ENCODE measurements around the gene POC5. TPM values are rescaled to one million over a fixed set of nuclear protein-coding genes. Genes with fewer than 3 reads are reported as not detected.
A peak's percentile ranks its signal among the peaks of the same experiment; 100 is the strongest.

The POC5 gene
- total RNA-seq, 4 donors from 2014 or later, result 11.4 to 39.9 (median 15.0) TPM

DNA sequence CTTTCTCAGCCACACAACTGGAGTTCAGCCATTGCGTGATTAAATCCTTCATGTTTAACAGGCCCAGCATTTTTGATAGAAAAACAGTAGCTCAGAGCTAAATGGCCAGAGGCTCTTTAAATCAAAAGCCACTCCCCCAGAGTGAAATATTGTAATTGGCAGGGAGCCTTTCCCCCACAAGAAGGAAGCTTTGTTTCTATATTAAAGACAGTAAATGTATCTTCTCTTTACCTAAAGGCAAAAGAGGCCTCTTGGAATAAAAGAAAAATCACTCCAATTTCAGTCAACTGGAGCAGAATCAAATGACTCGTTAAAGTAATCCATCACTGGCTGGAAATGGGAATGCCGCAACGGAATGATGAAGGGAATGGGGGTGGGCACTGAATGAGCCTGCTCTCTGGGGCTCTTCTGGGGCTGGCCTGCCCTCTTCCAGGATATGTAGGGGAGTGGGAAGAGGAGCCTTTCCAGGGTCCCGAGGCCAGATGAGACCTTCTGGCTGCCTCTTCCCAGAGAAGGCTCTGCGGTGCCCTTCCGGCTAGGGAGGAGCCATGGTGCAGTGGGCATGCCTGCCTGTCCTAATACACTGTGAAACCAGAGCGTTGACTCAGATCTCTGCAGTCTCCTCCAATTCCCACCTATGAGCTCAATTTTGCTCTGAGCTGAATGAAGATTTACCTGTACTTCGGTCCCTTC is 60.8 kb downstream of the POC5 start:
- TF ChIP-seq POLR2A (IDR thresholded peaks at IDR 0.05) (no peak), EP300 (IDR thresholded peaks at IDR 0.05) (no peak)
- TF ChIP-seq, protein P1, sequence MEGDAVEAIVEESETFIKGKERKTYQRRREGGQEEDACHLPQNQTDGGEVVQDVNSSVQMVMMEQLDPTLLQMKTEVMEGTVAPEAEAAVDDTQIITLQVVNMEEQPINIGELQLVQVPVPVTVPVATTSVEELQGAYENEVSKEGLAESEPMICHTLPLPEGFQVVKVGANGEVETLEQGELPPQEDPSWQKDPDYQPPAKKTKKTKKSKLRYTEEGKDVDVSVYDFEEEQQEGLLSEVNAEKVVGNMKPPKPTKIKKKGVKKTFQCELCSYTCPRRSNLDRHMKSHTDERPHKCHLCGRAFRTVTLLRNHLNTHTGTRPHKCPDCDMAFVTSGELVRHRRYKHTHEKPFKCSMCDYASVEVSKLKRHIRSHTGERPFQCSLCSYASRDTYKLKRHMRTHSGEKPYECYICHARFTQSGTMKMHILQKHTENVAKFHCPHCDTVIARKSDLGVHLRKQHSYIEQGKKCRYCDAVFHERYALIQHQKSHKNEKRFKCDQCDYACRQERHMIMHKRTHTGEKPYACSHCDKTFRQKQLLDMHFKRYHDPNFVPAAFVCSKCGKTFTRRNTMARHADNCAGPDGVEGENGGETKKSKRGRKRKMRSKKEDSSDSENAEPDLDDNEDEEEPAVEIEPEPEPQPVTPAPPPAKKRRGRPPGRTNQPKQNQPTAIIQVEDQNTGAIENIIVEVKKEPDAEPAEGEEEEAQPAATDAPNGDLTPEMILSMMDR (IDR thresholded peaks at IDR 0.05), result no peak
- Histone ChIP-seq H3K36me3 (no peaks in the 10 kb centered on the region), H3K27ac (peak overlapping the region in 3 of 4 donors; percentile 8 to 82 (median 76)), H3K4me3 (peak overlapping the region; percentile 33 to 58 (median 40)), H3K27me3 (no peaks in the 10 kb centered on the region), H3K9me3 (no peaks in the 10 kb centered on the region), H3K4me1 (peaks cover 0 to 11% (median 7%) of the 10 kb centered on the region in 4 donors)
- 15 to 20% methylated on average over 9 of the region's 9 CpGs for WGBS, 2 donors
- DNase-seq (ENCODE audit: low spot score in 2 of 2), result peak in 1 of 2 donors; percentile 28

DNA sequence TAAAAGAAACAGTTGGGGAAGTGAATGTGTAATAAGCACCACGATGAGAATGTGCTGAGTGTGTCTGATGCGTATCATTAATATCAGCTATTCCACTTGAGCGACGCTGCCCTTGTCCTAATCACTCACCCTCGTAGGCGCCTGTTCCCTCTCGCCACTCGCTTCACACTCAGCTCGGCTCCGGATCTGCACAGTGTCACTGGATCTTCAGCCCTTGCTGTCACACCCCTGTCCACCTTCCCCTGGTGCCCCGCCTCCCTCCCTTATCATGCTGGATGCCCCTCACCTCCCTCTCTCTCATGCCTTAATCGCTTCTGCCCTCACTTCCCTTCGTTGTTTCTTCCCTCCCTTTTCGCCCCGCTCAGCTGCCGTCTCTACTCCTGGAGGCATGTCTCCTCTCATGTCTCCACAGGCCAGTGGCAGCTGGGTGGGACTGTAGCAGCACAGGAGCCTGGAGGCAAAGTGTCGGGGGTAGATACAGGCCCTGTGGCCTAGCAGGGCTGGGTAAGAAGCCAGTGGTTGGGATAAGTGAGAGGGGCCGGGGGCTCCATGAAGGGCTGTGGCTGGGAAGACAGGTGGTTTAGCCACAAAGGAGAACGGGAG is 62.4 kb downstream of the POC5 start:
- DNase-seq (ENCODE audit: low spot score in 2 of 2), result no peak
- Histone ChIP-seq H3K36me3 (no peaks in the 10 kb centered on the region), H3K4me1 (peaks cover 0 to 11% (median 7%) of the 10 kb centered on the region in 4 donors), H3K27me3 (no peaks in the 10 kb centered on the region), H3K9me3 (no peaks in the 10 kb centered on the region), H3K27ac (no peak overlapping the region), H3K4me3 (no peak overlapping the region)
- TF ChIP-seq, protein P1 (IDR thresholded peaks at IDR 0.05), result no peak
- no peak for TF ChIP-seq EP300 (IDR thresholded peaks at IDR 0.05)
- TF ChIP-seq POLR2A (IDR thresholded peaks at IDR 0.05), result no peak
- 92 to 93% methylated on average over 19 of the region's 19 CpGs for WGBS, 2 donors

DNA sequence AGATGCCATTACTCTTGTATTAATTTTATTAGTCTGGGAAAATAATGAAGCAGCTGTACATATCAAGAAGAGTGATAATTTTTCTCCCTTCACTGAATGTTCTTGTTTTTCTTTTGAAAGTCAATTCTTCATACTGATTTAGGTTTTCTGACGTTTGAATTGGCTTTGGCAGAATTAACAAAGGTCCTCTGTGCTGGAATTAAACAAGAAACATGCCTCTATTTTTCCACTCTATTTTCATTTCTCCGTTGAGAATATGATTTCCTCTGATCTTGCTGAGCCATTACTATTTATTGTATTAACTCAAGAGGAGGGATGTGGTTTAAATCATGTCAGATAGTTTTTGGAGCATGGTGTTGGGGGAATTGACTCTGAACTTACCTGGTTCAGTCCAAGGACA is 63.7 kb downstream of the POC5 start:
- WGBS, 2 donors, result 6 to 16% methylated on average over 2 of the region's 2 CpGs
- no peaks in the 10 kb centered on the region for H3K27me3 ChIP-seq
- TF ChIP-seq, protein P1 (IDR thresholded peaks at IDR 0.05), result no peak
- TF ChIP-seq EP300 (IDR thresholded peaks at IDR 0.05) (no peak), POLR2A (IDR thresholded peaks at IDR 0.05) (no peak)
- no peak for DNase-seq (ENCODE audit: low spot score in 2 of 2)
- H3K9me3 ChIP-seq, result no peaks in the 10 kb centered on the region
- H3K4me1 ChIP-seq, result peaks cover 0 to 11% (median 7%) of the 10 kb centered on the region in 4 donors
- no peaks in the 10 kb centered on the region for H3K36me3 ChIP-seq
- H3K4me3 ChIP-seq, result no peak overlapping the region
- H3K27ac ChIP-seq, result no peak overlapping the region

DNA sequence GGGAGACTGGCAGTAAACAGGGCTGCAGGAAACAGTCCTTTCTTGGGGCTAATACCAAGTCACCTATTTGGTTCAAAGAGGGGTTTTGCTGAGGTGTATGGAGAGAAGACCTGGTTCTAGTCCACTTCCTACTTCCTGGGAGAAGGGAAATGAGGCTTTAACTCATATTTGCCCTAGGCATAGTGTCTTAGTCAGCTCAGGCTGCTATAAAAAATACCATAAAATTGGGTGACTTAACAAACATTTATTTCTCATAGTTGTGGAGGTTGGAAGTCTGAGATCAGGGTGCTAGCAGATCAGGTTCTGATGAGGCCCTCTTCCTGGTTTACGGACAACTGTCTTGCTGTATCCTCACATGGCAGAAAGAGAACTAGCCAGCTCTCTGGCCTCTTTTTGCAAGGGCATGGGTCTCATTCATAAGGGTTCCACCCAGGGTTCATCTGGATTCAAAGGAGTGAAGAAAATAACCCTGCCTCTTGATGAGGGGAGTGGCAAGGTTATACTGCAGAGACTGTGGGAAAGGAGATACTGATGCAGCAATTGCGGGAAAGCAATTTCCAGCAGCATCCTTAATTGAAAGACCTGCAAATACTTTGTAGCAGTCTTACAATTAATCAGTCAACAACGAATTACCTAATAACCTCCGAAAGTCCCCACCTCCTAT is 65.5 kb downstream of the POC5 start:
- no peaks in the 10 kb centered on the region for H3K36me3 ChIP-seq
- WGBS, 2 donors, result 81 to 92% methylated on average over 4 of the region's 4 CpGs
- no peak for DNase-seq (ENCODE audit: low spot score in 2 of 2)
- H3K27me3 ChIP-seq, result no peaks in the 10 kb centered on the region
- no peak overlapping the region for H3K27ac ChIP-seq
- TF ChIP-seq POLR2A (IDR thresholded peaks at IDR 0.05), result no peak
- no peak for TF ChIP-seq EP300 (IDR thresholded peaks at IDR 0.05)
- TF ChIP-seq, protein P1 (IDR thresholded peaks at IDR 0.05), result no peak
- H3K9me3 ChIP-seq, result no peaks in the 10 kb centered on the region
- H3K4me1 ChIP-seq, result peaks cover 0 to 6% (median 3%) of the 10 kb centered on the region in 4 donors
- H3K4me3 ChIP-seq, result no peak overlapping the region

DNA sequence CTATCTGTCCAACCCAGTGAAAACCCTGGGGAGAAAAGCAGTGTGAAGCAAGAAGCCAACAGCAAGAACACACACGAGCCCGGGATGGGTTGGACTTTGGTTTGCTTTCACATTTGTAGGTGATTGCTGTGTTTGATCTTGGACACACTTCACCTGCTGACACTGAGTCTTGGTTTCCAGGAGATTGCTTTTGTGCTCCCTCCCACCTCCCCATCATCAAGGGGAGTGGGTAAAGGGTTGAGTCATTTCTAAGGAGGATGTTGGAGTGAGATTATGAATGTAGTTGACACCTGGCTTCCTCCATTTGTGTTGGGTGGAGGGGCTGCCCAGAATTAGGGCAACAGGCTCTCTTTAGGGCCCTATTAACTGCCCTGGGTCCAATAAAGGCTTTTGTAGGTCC is 68.5 kb downstream of the POC5 start:
- no peaks in the 10 kb centered on the region for H3K27me3 ChIP-seq
- TF ChIP-seq, protein P1 (IDR thresholded peaks at IDR 0.05), result no peak
- TF ChIP-seq POLR2A (IDR thresholded peaks at IDR 0.05) (no peak), EP300 (IDR thresholded peaks at IDR 0.05) (no peak)
- H3K4me1 ChIP-seq, result no peaks in the 10 kb centered on the region
- H3K4me3 ChIP-seq, result no peak overlapping the region
- H3K36me3 ChIP-seq, result no peaks in the 10 kb centered on the region
- 73 to 93% methylated on average over 2 of the region's 2 CpGs for WGBS, 2 donors
- no peak for DNase-seq (ENCODE audit: low spot score in 2 of 2)
- H3K27ac ChIP-seq, result no peak overlapping the region
- no peaks in the 10 kb centered on the region for H3K9me3 ChIP-seq
